CD14-positive monocyte (primary cell): ENCODE results near the gene GRM4. TPM values are rescaled to one million over a fixed set of nuclear protein-coding genes. Genes with fewer than 3 reads are reported as not detected.

Experiments used
- DNase-seq, 3 donors: peaks; one replicate each; pipeline ENCODE4 v3.0.0-alpha.2; 2011 to 2022
- H2AFZ ChIP-seq: 2 replicates; pipeline ENCODE4 v1.6.0; 2012; ENCODE audit warnings: mild to moderate bottlenecking, low read depth, low read length, inconsistent platforms; ENCODE audit not compliant: insufficient read depth, poor library complexity, severe bottlenecking
- H3K27ac ChIP-seq, 2 donors: 1 replicate in 1 of 2; 2 replicates in 1 of 2; pipeline ENCODE4 v1.5.1; 2012 to 2013; ENCODE audit warnings: low read length in 2 of 2, control low read depth in 1 of 2, inconsistent platforms in 1 of 2, low read depth in 1 of 2, mild to moderate bottlenecking in 1 of 2
- H3K27me3 ChIP-seq, 2 donors: one replicate each; pipeline versions ENCODE4 v1.6.0 to v1.6.1; 2011 to 2013; ENCODE audit warnings: low read length in 2 of 2; ENCODE audit not compliant: control insufficient read depth in 2 of 2, insufficient read depth in 2 of 2
- H3K36me3 ChIP-seq, 2 donors: replicated peaks in 1 of 2; 1 replicate in 1 of 2; 2 replicates in 1 of 2; pipeline versions ENCODE4 v1.5.1 to v1.6.1; 2012 to 2013; ENCODE audit warnings: low read length in 2 of 2, control low read depth in 1 of 2, inconsistent platforms in 1 of 2, mild to moderate bottlenecking in 1 of 2; ENCODE audit not compliant: insufficient read depth in 2 of 2, control insufficient read depth in 1 of 2
- H3K4me1 ChIP-seq, 2 donors: 1 replicate in 1 of 2; 2 replicates in 1 of 2; pipeline versions ENCODE4 v1.5.1 to v1.6.1; 2012 to 2013; ENCODE audit warnings: low read length in 2 of 2, control low read depth in 1 of 2, inconsistent platforms in 1 of 2, mild to moderate bottlenecking in 1 of 2, moderate library complexity in 1 of 2; ENCODE audit not compliant: insufficient read depth in 2 of 2, control insufficient read depth in 1 of 2
- H3K4me2 ChIP-seq: replicated peaks from 2 replicates; pipeline ENCODE3; 2012; ENCODE audit warnings: low read length, moderate library complexity, mild to moderate bottlenecking; ENCODE audit not compliant: poor library complexity, severe bottlenecking; ENCODE audit errors: extremely low read depth
- H3K4me3 ChIP-seq, 3 experiments: fragments of 200-600 bp in 1 of 3; sonication (generic) in 1 of 3; replicated peaks in 1 of 3; 1 replicate in 2 of 3; 2 replicates in 1 of 3; pipeline ENCODE4 v1.5.1; 2011 to 2013; ENCODE audit warnings: low read length in 3 of 3, mild to moderate bottlenecking in 3 of 3, control low read depth in 2 of 3, low read depth in 2 of 3, inconsistent platforms in 1 of 3, moderate library complexity in 1 of 3
- H3K79me2 ChIP-seq: 2 replicates; pipeline ENCODE4 v1.6.0; 2012; ENCODE audit warnings: mild to moderate bottlenecking, control low read depth, inconsistent platforms, low read length, moderate library complexity; ENCODE audit not compliant: insufficient read depth
- H3K9ac ChIP-seq: 2 replicates; pipeline ENCODE4 v1.6.0; 2017; ENCODE audit warnings: low read length, mild to moderate bottlenecking; ENCODE audit not compliant: insufficient read depth, poor library complexity, severe bottlenecking
- H3K9me3 ChIP-seq, 2 donors: replicated peaks in 1 of 2; 1 replicate in 1 of 2; 2 replicates in 1 of 2; pipeline versions ENCODE4 v1.5.1 to v1.6.1; 2012 to 2013; ENCODE audit warnings: low read length in 2 of 2, control low read depth in 1 of 2; ENCODE audit not compliant: control insufficient read depth in 1 of 2, insufficient read depth in 1 of 2
- H4K20me1 ChIP-seq: 2 replicates; pipeline ENCODE4 v1.6.0; 2012; ENCODE audit warnings: mild to moderate bottlenecking, low read length, control low read depth, moderate library complexity; ENCODE audit not compliant: insufficient read depth
- H3K27ac Mint-ChIP-seq, 7 donors: one replicate each; pipeline ENCODE4 v1.8.0; 2020; ENCODE audit warnings: mild to moderate bottlenecking in 7 of 7, mixed read lengths in 7 of 7, moderate library complexity in 6 of 7, inconsistent platforms in 2 of 7
- H3K27me3 Mint-ChIP-seq, 3 donors: one replicate each; pipeline ENCODE4 v1.8.0; 2021 to 2022; ENCODE audit warnings: low read depth in 3 of 3, mild to moderate bottlenecking in 3 of 3, mixed read lengths in 3 of 3, moderate library complexity in 3 of 3, inconsistent platforms in 1 of 3
- H3K36me3 Mint-ChIP-seq, 2 donors: one replicate each; pipeline ENCODE4 v1.8.0; 2020; ENCODE audit warnings: mixed read lengths in 2 of 2, inconsistent platforms in 1 of 2, mild to moderate bottlenecking in 1 of 2
- H3K4me1 Mint-ChIP-seq: one replicate; pipeline ENCODE4 v1.8.0; 2020; ENCODE audit warnings: mild to moderate bottlenecking, mixed read lengths
- H3K4me3 Mint-ChIP-seq, 2 donors: one replicate each; pipeline ENCODE4 v1.8.0; 2020; ENCODE audit warnings: mild to moderate bottlenecking in 2 of 2, mixed read lengths in 2 of 2, moderate library complexity in 1 of 2
- H3K9me3 Mint-ChIP-seq, 7 donors: one replicate each; pipeline ENCODE4 v1.8.0; 2020 to 2022; ENCODE audit warnings: mixed read lengths in 7 of 7, mild to moderate bottlenecking in 6 of 7, moderate library complexity in 6 of 7, inconsistent platforms in 2 of 7
- CTCF ChIP-seq: fragments of 200-600 bp; IDR thresholded peaks from one replicate; pipeline ENCODE4 v1.8.0; 2022; ENCODE audit warnings: antibody characterized with exemption, mild to moderate bottlenecking
- whole genome bisulfite sequencing: methylation state at CpG from one replicate; pipeline ENCODE4 v1.1.5; 2013; ENCODE audit warnings: missing lambda C conversion rate; ENCODE audit not compliant: insufficient coverage; 5-methylcytosine and 5-hydroxymethylcytosine counted together
- intact Hi-C, 2 donors: fragments of 100-400 bp; cut with micrococcal nuclease; formaldehyde crosslinking; loops; one replicate each; pipeline versions ENCODE4 v1.15.0 to v1.15.1; 2023
- polyA plus RNA-seq, 3 donors: library from polyadenylated mRNA; depleted of rRNA in 1 of 3; unstranded in 2 of 3; stranded (reverse) in 1 of 3; fragments of 300-500 nt in 2 of 3; fragments of >200 nt in 1 of 3; fragmentation: Illumina TruSeq in 2 of 3; gene quantifications; 1 replicate in 2 of 3; 2 replicates in 1 of 3; pipeline ENCODE4 v1.2.3, GENCODE V29; 2012 to 2021

Gene GRM4
- polyA plus RNA-seq, 3 donors, result not detected

- Histone ChIP-seq H3K36me3 (no peaks in the 10 kb centered on the region), H2AFZ (no peak overlapping the region), H4K20me1 (no peaks in the 10 kb centered on the region), H3K4me2 (no peak overlapping the region), H3K9ac (no peak overlapping the region), H3K9me3 (no peaks in the 10 kb centered on the region), H3K4me3 (no peak overlapping the region), H3K4me1 (peaks cover 9 to 12% of the 10 kb centered on the region in 2 donors), H3K27ac (no peak overlapping the region), H3K27me3 (peaks cover 0 to 2% of the 10 kb centered on the region in 2 donors), H3K79me2 (no peaks in the 10 kb centered on the region)
- peaks cover 0 to 9% (median 2%) of the 10 kb centered on the region in 7 donors for H3K9me3 Mint-ChIP-seq
- no peaks in the 10 kb centered on the region for H3K36me3 Mint-ChIP-seq
- H3K27me3 Mint-ChIP-seq, result peaks cover 5 to 11% (median 10%) of the 10 kb centered on the region in 3 donors
- H3K4me3 Mint-ChIP-seq, result no peak overlapping the region
- DNase-seq, result no peak
- intact Hi-C loops, result no loop called here
- TF ChIP-seq CTCF, result no peak
- WGBS, result 100% methylated on average over 1 of the region's 4 CpGs
- no peak overlapping the region for H3K27ac Mint-ChIP-seq
- peaks cover 11% of the 10 kb centered on the region for H3K4me1 Mint-ChIP-seq
Measured at GRCh38 chr6:33981861-33982260, 164.0 kb downstream of the GRM4 start.

GRCh38 chr6:33981421-33981820, 164.5 kb downstream of the GRM4 start:
- H3K4me1 ChIP-seq, result peaks cover 9 to 12% of the 10 kb centered on the region in 2 donors
- intact Hi-C loops, result no loop called here
- TF ChIP-seq CTCF, result no peak

More at GRCh38 chr6:33981421-33981820, 164.5 kb downstream of the GRM4 start:
- Histone ChIP-seq H3K27ac (no peak overlapping the region), H3K27me3 (peaks cover 0 to 6% of the 10 kb centered on the region in 2 donors), H3K9me3 (no peaks in the 10 kb centered on the region), H3K36me3 (no peaks in the 10 kb centered on the region), H2AFZ (no peak overlapping the region), H3K79me2 (no peaks in the 10 kb centered on the region), H4K20me1 (no peaks in the 10 kb centered on the region), H3K4me3 (no peak overlapping the region), H3K4me2 (no peak overlapping the region), H3K9ac (no peak overlapping the region)
- H3K27me3 Mint-ChIP-seq, result peaks cover 10 to 15% (median 15%) of the 10 kb centered on the region in 3 donors
- H3K36me3 Mint-ChIP-seq, result no peaks in the 10 kb centered on the region
- peaks cover 11% of the 10 kb centered on the region for H3K4me1 Mint-ChIP-seq
- DNase-seq, result no peak
- H3K4me3 Mint-ChIP-seq, result no peak overlapping the region
- H3K27ac Mint-ChIP-seq, result no peak overlapping the region
- WGBS, result 98% methylated on average over 6 of the region's 7 CpGs
- H3K9me3 Mint-ChIP-seq, result peaks cover 0 to 9% (median 3%) of the 10 kb centered on the region in 7 donors
